Measurements from ENCODE around the gene PCIF1. TPM values are rescaled to one million over a fixed set of nuclear protein-coding genes. Genes with fewer than 3 reads are reported as not detected.

Gene PCIF1
- 10 to 100 TPM; 18.8 to 36.9 (median 25.8) TPM for total RNA-seq

DNA sequence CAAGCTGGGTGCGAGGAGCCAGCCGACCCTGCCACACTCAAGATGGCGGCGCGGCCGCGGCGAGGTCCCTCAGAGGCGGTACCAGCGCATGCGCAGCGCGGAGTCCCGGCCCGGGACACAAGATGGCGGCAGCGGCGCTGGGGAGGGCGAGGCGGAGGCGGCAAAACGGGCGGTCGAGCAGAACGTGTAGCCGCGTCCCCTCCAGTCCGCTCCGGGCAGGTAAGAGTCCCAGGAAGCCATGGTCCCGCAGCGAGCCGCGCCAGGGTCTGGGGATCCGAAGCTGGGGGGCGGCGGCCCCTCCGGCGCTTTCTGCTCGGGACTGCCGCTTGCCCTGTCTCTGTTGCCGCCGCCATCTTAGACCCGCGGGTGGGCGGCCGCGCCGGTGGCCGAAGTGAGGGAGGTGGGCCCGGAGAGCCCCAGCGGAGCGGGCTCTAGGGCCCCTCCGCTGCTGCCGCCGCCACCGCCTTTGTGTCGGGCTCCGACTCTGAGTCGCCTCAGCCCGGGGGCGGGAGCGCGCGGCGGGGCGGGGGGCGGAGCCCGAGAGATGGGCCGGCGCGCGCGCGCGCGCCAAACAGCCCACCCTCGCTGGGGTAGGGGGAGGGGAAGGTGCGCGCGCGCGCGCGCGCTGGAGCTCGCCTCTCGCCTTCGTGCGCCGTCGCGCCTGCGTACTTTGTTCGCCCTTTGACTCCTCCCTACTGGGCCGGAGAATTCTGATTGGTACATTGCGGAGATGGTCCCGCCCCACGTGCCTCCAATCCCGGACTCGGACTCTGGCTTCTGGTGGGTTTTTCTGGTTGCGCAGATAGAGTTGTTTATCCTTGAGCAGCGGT lies at the start of gene PCIF1:
Gene PCIF1, plus strand, starts transcription at position 98 of the 830 bp plus-strand sequence. CDS start 4,317 bp downstream, outside the sequence.
- TF ChIP-seq, protein P1, sequence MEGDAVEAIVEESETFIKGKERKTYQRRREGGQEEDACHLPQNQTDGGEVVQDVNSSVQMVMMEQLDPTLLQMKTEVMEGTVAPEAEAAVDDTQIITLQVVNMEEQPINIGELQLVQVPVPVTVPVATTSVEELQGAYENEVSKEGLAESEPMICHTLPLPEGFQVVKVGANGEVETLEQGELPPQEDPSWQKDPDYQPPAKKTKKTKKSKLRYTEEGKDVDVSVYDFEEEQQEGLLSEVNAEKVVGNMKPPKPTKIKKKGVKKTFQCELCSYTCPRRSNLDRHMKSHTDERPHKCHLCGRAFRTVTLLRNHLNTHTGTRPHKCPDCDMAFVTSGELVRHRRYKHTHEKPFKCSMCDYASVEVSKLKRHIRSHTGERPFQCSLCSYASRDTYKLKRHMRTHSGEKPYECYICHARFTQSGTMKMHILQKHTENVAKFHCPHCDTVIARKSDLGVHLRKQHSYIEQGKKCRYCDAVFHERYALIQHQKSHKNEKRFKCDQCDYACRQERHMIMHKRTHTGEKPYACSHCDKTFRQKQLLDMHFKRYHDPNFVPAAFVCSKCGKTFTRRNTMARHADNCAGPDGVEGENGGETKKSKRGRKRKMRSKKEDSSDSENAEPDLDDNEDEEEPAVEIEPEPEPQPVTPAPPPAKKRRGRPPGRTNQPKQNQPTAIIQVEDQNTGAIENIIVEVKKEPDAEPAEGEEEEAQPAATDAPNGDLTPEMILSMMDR (IDR thresholded peaks at IDR 0.05) = no peak
- DNase-seq (ENCODE audit: low spot score) (peak; percentile 94), ATAC-seq (ENCODE audit: low FRiP score) (peak; percentile 95)

DNA sequence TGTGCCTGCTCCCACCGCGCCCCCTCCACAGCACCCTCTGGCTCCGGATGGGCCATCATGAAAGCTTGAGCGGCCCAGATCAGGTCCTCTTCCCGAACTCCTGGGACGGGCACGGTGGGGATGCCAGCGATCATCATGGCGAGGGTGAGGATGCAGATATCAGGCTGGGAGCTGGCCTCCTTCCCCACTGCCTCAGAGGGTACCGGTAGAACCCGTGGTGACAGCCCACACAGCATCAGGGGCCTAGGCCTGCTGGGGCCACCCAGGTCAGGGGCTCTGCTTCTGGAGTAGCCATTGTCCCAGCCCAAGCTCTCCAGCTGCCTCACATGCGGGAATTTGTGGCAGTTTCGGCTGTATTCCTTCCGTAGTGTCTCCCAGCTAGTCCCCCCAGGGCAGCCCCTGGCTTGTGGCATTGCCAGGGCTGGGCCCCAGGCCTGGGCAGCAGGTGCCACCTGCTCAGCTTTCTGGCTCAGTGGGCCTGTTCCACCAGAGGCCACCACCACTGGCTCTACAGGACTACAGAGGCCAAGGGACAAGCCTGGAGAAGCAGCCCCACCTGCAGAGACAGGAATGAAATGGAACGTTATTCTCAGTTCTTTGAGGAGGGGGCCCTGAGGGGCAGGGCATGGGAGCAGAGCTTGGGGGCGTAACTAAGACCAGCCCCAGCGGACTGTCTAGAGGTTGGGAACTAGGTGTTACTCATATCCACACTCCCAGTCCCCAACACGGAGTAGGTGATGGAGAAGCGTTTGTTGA lies 47.7 kb upstream of the PCIF1 start:
- ATAC-seq (ENCODE audit: low FRiP score) (no peak), DNase-seq (ENCODE audit: low spot score) (no peak)
- TF ChIP-seq, protein P1 (IDR thresholded peaks at IDR 0.05) = no peak

GRCh38 chr20:45887346-45887715 lies 47.2 kb upstream of the PCIF1 start, which contains the start of gene SPATA25:
TSS of gene SPATA25 (minus strand) at chr20:45887622. CDS start at chr20:45887590, 32 bp downstream.
- TF ChIP-seq, protein P1 (IDR thresholded peaks at IDR 0.05) = no peak
- ATAC-seq (ENCODE audit: low FRiP score) = no peak
- no peak for DNase-seq (ENCODE audit: low spot score)

GRCh38 chr20:45888681-45889080 lies 45.8 kb upstream of the PCIF1 start:
- DNase-seq (ENCODE audit: low spot score) (no peak), ATAC-seq (ENCODE audit: low FRiP score) (no peak)
- TF ChIP-seq, protein P1 (IDR thresholded peaks at IDR 0.05) = no peak

- DNase-seq (ENCODE audit: low spot score) = peak; percentile 80
- ATAC-seq (ENCODE audit: low FRiP score) = peak; percentile 83
- TF ChIP-seq, protein P1 (IDR thresholded peaks at IDR 0.05) = peak in 1 of 3 donors; percentile 31
Observed at GRCh38 chr20:45890077-45890984, 44.2 kb upstream of the PCIF1 start.
